HG03342 (cell line): Measurements from ENCODE around the gene RAI1.
A peak's percentile ranks its signal among the peaks of the same experiment; 100 is the strongest.

ENCODE experiments used
- ATAC-seq: cut with Tn5 transposase; IDR thresholded peaks from one replicate; pipeline ENCODE4 v1.9.1; 2021; ENCODE audit warnings: mild to moderate bottlenecking, moderate library complexity; ENCODE audit not compliant: unreplicated experiment

The RAI1 gene

DNA sequence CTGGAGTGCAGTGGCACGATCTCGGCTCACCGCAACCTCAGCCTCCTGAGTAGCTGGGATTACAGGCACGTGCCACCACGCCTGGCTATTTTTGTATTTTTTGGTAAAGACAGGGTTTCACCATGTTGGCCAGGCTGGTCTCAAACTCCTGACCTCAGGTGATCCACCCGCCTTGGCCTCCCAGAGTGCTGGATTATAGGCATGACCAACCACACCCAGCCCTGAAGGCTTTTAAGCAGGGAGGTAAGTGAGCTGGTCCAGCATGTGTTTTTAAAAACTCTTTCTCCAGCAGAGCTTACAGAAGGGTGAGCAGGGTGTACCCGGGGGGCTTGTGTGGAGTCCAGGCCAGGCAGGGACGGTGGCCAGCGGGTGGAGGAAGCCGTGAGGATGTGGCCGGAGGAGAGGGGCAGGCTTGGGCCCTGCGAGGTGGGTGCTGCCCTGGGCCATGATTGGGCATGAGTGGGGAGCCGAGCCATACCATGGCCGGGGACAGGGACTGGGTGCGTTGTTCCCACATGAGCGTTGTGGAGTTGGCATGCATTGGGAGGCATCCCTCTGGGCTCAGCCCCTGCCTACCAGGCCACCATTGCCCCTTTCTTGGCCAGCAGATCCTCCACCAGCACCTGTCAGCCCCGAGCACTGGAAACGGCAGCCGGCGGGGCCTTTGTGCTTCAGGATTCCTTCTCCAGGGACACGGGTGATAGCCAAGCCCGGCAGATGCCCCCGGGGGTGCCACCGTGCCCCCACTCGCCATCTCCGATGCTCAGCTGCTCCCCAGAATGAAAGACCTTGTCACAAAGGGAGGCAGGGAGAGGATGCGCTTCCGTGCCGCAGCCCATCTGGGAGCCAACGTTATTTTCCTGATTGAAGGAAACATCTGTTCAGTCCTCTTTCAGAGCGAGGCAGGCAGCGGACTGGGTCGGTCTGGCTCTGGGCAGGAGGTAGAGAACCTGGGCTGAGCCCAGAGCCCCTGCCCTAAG, 64.5 kb downstream of the RAI1 start:
- no peak for ATAC-seq

- no peak for ATAC-seq
These were observed 66.9 kb downstream of the RAI1 start for GRCh38 chr17:17748179-17748578.

GRCh38 chr17:17748604-17749003, 67.3 kb downstream of the RAI1 start:
- no peak for ATAC-seq

DNA sequence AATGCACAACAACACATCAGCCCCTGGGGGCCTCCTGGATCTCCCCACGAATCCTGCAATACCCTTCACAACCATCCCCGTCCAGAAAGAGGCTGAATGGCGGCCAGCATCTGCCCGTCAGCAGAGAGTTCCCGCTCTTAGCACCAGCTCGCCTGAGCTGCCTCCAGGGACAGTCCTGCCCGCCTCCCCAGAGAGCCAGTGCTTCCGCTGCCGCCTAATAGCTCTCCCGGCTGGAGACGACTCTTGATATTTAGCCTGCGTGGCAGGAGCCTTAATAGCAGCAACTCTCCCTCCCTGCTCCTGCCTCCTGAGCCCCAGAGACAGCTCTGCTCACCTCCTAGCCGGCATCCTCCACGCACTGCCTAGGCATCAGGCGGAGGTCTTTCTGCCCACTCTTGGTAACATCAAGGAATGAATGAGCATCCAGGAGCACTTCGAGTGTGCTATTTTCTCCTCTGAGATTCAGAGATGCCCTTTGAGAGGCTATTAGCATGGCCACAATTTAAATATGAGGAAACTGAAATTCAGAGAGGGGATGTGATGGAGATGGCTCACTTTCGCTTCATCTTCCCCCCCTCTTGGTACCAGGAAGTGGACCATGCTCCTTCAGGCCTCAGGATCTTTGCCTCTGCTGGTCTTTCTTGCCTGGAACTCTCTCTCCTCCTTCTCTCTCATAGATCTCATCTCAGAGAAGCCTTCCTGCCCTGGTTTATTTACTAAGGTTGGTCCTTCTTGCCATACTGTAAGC, 67.9 kb downstream of the RAI1 start:
- no peak for ATAC-seq

DNA sequence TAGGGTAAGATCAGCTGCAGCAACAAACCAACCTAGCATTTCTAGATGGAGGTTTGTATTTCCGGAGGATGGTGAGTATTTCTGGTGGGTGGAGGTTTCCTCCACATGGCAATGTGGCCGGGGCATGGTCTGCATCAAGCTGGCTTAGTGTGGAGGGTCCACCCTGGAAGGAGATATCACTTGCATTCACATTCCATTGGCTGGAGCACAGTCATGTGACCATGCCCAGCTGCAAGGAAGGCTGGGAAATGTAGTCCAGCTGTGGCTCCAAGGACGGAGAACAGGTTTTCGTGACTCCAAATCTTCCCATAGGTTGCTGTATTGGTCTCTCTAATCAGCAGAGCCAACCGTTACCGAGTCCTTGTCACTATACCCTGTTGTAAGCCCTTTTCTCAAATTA, 68.7 kb downstream of the RAI1 start:
- ATAC-seq: no peak

DNA sequence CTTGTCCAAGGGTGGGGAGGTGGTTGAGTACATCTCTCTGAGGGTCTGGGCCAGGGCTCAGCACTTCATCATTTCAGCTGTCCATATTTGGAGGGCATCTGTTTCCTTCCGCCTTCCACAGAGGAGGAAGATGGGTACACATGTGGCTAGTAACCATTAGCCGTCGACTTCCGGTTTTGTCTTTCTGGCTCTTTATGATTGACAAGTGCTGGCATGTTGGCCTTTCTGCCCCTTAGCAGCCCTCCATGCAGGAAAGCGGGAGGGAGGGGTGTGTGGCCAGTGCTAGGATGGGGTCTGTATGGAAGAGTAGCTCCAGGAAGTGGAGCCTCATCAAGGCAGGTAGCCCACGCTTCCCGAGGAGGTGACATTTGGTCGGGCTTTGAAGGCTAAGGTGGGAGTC, 69.6 kb downstream of the RAI1 start:
- ATAC-seq: peak; percentile 31

DNA sequence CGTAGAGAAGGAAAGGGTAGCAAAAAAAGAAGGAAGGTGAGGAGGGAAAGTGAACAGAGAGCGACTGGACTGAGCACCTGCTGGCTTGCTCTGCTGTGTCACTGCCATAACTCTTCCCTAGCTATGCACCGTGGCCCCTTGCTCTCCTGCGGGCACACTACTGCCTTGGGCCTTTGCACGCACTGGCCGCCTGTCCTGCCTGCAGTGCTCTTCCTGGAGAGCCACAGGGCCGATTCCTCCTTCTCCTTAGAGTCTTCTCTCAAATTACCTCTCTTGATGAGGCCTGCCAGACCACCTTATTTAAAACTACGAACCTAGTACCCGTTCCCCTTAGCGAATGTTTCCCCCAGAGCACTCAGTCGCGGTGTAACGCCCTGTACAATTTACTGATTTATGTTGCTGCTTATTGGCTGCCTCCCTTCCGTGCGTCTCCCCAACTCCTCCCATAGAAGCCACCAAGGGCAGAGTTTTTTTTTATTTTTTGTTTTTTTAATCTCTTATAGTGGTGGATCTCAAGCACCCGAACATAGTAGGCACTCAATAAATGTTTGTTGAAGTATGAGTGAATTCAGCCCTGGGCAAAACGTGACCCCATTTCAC, 70.3 kb downstream of the RAI1 start:
- ATAC-seq: no peak

DNA sequence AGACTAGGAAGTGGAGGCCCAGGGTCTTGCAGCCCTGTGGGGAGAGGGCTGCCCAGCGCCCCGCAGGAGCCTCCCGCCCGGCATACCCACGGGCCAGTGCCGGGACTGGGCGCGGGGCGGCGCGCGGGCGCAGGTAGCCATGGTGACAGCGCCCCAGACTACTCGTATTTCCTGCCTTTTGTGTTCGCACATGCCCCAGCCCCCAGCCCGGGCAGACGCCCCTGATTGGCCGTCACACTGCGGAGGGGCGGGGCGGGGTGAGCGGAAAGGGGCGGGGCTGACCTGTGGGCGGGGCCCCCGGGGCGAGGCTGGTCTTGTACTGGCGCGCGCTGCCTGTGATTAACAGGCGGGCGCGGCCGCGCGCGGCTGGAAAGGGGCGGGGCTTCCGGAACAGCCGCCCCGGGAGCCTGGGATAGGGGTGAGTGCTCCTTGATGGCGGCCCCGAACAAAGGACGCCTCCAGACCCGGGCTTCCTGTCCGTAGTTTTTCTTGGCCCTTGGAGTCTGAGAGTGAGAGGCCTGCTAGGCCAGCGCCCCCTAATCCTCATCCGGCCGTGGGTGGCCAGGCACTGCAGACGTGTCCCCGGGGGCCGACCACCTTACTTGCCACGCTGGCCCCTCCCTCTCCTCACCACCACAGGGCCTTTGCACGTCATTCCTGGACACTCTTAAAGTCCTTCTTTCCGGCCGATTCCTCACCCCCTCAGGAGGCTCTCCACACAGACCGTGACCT, 71.0 kb downstream of the RAI1 start:
- ATAC-seq: peak; percentile 69

- no peak for ATAC-seq
These were observed 71.6 kb downstream of the RAI1 start for GRCh38 chr17:17752821-17753321.

DNA sequence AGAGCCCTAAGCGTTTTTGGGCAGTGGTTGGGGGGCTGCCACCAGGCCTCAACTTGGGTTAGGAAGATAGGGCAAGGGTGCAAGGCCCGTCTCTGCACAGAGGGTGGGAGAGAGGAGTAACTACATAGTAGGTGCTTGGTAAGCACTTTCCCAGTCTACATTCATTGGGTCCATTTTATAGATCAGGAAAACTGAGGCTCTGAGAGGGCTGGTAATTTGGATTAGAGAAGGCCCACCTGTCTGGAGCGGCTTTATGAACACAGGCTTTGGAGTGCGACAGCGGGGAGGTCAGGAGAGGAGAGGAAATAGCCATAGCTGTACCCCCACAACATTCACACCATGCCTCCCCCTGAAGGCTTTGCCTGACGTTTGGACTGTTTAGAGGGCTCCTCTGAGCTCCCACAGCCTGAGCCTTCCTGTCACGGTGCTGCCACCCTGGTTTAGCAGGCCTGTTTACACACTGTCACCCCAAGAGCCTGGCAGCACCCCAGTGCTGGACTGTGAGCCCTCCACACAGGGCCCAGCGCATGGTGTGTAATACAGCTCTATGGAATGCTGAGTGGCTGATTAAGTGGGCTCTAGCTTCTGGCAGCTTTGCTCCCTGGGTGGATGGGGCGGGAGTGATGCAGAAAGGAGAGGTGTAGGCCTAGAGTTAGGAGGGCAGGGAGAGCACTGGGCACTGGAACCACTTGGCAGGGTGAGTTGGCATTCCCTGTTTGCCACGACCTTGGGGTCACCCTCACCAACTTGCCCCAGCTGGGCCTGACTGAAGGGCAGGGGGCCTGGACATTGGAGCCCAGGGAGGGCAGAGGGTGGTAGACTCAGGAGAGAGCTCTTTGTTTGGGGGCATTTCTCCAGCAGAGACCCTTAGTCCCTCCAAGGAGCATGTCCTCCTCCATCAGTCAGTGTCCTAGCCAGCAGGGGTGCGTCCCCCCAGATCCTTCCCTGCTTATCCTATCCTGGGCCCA, 73.7 kb downstream of the RAI1 start:
- ATAC-seq: no peak

- ATAC-seq: no peak
These were observed 74.5 kb downstream of the RAI1 start for GRCh38 chr17:17755715-17756114.

- no peak for ATAC-seq
These were observed 76.1 kb downstream of the RAI1 start for GRCh38 chr17:17757391-17757791.

DNA sequence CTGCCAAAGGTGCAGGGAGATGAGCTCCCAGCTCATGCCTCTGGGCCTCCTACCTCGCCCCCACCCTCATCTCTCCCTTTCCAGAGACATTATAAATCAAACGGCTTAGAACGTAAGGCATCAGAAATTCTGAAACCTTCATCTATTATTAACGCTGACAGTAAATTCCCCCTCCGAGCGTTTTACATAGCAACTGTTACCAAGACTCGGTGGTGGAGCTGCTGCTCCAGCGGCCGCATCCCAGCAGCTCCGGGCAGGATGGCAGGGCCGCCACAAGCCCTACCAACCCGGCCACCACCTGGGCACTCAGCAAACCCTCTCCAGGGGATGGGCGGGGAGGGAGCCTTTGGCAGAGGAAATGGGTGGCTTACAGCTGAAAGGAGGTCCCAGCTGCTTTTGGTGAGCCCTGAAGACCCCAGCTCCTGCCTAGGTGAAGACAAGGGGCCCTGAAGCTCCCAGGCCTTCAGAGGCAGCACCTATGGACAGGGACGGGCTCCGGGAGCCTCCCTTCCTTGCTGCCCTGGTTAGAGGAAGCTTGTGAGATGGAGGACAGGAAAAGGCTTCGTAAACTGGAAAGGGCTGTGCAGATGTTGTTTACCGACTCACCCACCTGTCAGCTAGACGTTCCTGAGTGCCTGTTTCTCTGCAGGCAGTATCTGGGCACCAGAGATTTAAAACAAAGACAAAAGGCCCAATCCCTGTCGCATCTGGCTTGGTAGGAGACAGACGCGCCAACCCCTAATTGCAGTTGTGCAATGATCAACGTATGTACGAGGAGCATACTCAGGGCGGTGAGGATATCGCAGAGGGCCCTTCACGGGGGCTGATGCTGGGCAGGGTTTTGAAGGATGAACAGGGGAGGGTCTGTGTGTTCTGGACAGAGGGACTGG, 76.9 kb downstream of the RAI1 start:
- no peak for ATAC-seq

GRCh38 chr17:17758941-17759563, 77.8 kb downstream of the RAI1 start:
- ATAC-seq: no peak

DNA sequence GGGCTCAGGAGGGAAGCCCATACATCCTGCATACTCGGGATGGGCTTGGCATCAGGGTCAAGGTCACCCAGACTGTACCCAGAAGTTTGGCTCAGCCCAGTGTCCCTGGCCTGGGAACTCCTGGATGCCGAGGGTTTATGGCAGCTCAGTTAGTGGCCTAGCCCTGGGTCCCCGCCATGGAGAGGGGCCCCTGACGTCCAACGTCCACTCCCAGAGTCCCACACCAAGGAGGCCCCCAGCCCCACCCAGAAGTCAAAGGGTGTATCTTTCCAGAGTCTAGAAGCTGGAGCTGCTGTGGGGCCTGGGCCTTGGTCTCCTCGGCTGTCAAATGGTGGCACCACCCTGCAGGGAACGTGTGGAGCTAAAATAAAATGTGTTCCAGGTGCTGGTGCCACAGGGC, 79.1 kb downstream of the RAI1 start:
- ATAC-seq: no peak

- no peak for ATAC-seq
These were observed 79.8 kb downstream of the RAI1 start for GRCh38 chr17:17760872-17761550.

DNA sequence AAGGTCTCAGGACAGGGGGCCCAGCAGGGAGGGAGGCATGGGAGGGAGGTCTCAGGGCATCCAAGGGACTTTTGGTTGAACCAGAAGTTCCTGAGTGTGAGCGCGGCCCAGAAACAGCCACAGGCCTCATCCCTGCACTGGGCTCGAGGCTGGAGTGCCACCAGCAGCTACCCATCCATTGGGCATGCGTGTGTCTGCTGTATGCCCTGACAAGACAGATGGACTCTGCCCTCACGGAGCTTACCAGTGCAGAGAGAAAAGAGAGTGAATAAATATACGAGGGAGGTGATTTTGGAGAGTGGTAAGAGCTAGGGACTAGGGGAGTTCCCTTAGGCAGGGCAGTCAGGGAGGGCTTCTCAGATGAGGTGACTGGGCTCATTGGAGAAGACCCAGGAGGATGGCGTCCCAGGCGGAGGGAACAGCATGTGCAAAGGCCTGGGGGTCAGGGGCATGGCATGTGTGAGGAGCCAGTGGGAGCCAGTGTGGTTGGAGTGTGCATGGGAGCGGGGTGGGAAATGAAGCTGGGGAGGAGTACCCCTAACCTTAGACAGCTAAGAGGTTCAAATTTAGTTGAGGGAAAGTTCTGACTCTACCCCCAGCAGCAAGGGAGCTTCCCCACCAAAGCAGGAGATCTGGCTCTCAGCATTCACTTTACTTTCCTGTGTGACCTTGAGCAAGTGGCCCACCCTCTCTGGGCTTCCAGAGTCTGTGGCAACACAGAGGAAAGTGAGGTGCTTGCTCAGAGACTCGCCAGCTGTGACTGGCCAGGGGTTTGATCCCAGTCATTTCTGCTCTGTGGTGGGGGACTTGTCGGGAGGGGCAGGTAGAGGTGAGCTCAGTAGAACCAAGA, 80.9 kb downstream of the RAI1 start:
- ATAC-seq: no peak
